Sigmoid colon (tissue), 7 donors: ENCODE results near the gene ARHGEF1. TPM values are rescaled to one million over a fixed set of nuclear protein-coding genes. Genes with fewer than 3 reads are reported as not detected.

Source experiments
- polyA plus RNA-seq, 3 donors: library from polyadenylated mRNA; stranded (reverse); fragments of 200-250 nt; gene quantifications; one replicate each; pipeline ENCODE4 v1.2.3, GENCODE V29; 2013
- small RNA-seq, 3 donors: library from RNA; depleted of rRNA; stranded (forward); fragments of <200 nt; gene quantifications; one replicate each; pipeline ENCODE3, GENCODE V24; 2016
- total RNA-seq, 4 donors: library from RNA; depleted of rRNA; stranded (reverse); fragments of >200 nt; gene quantifications; one replicate each; pipeline ENCODE4 v1.1.0, GENCODE V29; 2016
- donor health status: healthy with polysubstance abuse.
- donor health status: Bipolar disorder and iron deficiency.
- donor health status: healthy.

ARHGEF1 gene
- total and polyA plus RNA-seq, 7 donors: 30.5 to 151 (median 36.7) TPM

Small RNA genes within 50 kb of the gene (small RNA-seq; reads per million reads assigned to genes)
- gene MIR6797: 0 reads per million in 3 donors

Other genes starting within 250 kb of the ARHGEF1 start
- 1 to 10 TPM in 2 of 4 donors, under 1 TPM in 1, not detected in 1; 0.49 to 1.4 (median 1.1) TPM for gene CEACAM7, start 194.9 kb upstream of the ARHGEF1 start, total RNA-seq
- gene CEACAM7, start 194.9 kb upstream of the ARHGEF1 start, polyA plus RNA-seq: 1,000 to 10,000 TPM in 1 of 3 donors, 100 to 1,000 TPM in 2; 282 to 1,079 (median 306) TPM
- 1 to 10 TPM in 1 of 4 donors, under 1 TPM in 2, not detected in 1; 0.16 to 3.2 (median 0.83) TPM for gene CEACAM5, start 174.6 kb upstream of the ARHGEF1 start, total RNA-seq
- 1,000 to 10,000 TPM in 1 of 3 donors, 100 to 1,000 TPM in 2; 172 to 1,632 (median 365) TPM for gene CEACAM5, start 174.6 kb upstream of the ARHGEF1 start, polyA plus RNA-seq
- gene CEACAM6, start 127.7 kb upstream of the ARHGEF1 start, total RNA-seq: under 1 TPM in 3 of 4 donors, not detected in 1; 0.27 to 0.71 (median 0.28) TPM
- 100 to 1,000 TPM in 2 of 3 donors, 10 to 100 TPM in 1; 35.4 to 516 (median 161) TPM for gene CEACAM6, start 127.7 kb upstream of the ARHGEF1 start, polyA plus RNA-seq
- gene CEACAM3, start 86.6 kb upstream of the ARHGEF1 start, total RNA-seq: not detected
- gene CEACAM3, start 86.6 kb upstream of the ARHGEF1 start, polyA plus RNA-seq: 1 to 10 TPM in 1 of 3 donors, not detected in 2; 2.3 TPM
- not detected for gene LYPD4, start 38.5 kb upstream of the ARHGEF1 start, total RNA-seq
- under 1 TPM in 1 of 3 donors, not detected in 2; 0.60 TPM for gene LYPD4, start 38.5 kb upstream of the ARHGEF1 start, polyA plus RNA-seq
- gene DMRTC2, start 38.1 kb upstream of the ARHGEF1 start, total RNA-seq: not detected
- not detected for gene DMRTC2, start 38.1 kb upstream of the ARHGEF1 start, polyA plus RNA-seq
- gene RPS19, start 22.9 kb upstream of the ARHGEF1 start, total RNA-seq: 1,000 to 10,000 TPM in 2 of 4 donors, 100 to 1,000 TPM in 2; 738 to 1,695 (median 1,093) TPM
- 1,000 to 10,000 TPM; 2,128 to 3,435 (median 2,711) TPM for gene RPS19, start 22.9 kb upstream of the ARHGEF1 start, polyA plus RNA-seq
- gene CD79A, start 5.9 kb upstream of the ARHGEF1 start, total RNA-seq: not detected
- 100 to 1,000 TPM in 1 of 3 donors, 1 to 10 TPM in 2; 1.8 to 169 (median 3.6) TPM for gene CD79A, start 5.9 kb upstream of the ARHGEF1 start, polyA plus RNA-seq
- gene ERFL, start 45.3 kb downstream of the ARHGEF1 start, total RNA-seq: not detected
- gene ERFL, start 45.3 kb downstream of the ARHGEF1 start, polyA plus RNA-seq: 1 to 10 TPM in 1 of 3 donors, not detected in 2; 1.3 TPM
- 100 to 1,000 TPM; 128 to 255 (median 180) TPM for gene RABAC1, start 76.1 kb downstream of the ARHGEF1 start, total RNA-seq
- 100 to 1,000 TPM; 139 to 236 (median 170) TPM for gene RABAC1, start 76.1 kb downstream of the ARHGEF1 start, polyA plus RNA-seq
- gene ATP1A3, start 111.0 kb downstream of the ARHGEF1 start, total RNA-seq: 1 to 10 TPM; 1.6 to 4.3 (median 3.3) TPM
- 1 to 10 TPM in 1 of 3 donors, under 1 TPM in 1, not detected in 1; 0.46 to 3.2 TPM for gene ATP1A3, start 111.0 kb downstream of the ARHGEF1 start, polyA plus RNA-seq
- 10 to 100 TPM in 3 of 4 donors, 1 to 10 TPM in 1; 8.4 to 23.3 (median 13.3) TPM for gene GRIK5, start 187.0 kb downstream of the ARHGEF1 start, total RNA-seq
- gene GRIK5, start 187.0 kb downstream of the ARHGEF1 start, polyA plus RNA-seq: 1 to 10 TPM in 1 of 3 donors, under 1 TPM in 1, not detected in 1; under 0.01 to 2.7 TPM
- 10 to 100 TPM; 12.5 to 14.6 (median 13.1) TPM for gene ZNF574, start 193.0 kb downstream of the ARHGEF1 start, total RNA-seq
- gene ZNF574, start 193.0 kb downstream of the ARHGEF1 start, polyA plus RNA-seq: 1 to 10 TPM; 3.0 to 9.3 (median 5.5) TPM
- 1 to 10 TPM; 1.2 to 3.0 (median 2.5) TPM for gene POU2F2, start 249.3 kb downstream of the ARHGEF1 start, total RNA-seq
- 10 to 100 TPM in 1 of 3 donors, 1 to 10 TPM in 1, under 1 TPM in 1; 0.60 to 19.0 (median 1.6) TPM for gene POU2F2, start 249.3 kb downstream of the ARHGEF1 start, polyA plus RNA-seq